ENCODE measurements around the gene MYO5B. TPM values are rescaled to one million over a fixed set of nuclear protein-coding genes. Genes with fewer than 3 reads are reported as not detected.

MYO5B gene
- total and polyA plus RNA-seq, 2 of the 4 experiments (the other 2 are of a cell fraction): 0.24 to 0.54 TPM

DNA sequence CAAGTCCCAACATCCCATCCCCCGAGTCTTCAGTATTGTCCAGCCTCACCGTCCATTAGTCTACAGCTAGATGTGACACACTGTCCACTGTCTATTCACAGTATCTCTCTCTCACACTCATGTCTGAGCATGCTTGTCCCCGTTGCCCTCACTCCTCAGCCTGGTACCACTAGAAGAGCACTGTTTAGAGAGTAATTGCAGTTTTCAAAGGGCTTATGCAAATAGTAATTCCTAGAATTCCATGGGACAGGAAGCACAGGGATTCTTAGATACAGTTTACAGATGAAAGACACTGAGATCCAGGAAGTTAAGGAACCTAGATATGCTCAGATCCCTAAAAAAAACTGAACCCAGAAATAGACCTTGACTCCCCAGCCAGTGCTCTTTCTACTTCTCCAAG is 125.5 kb downstream of the MYO5B start:
- no peaks in the 10 kb centered on the region for H3K79me1 ChIP-seq (ENCODE audit: low read depth in 1 of 2, low read length in 2 of 2)
- H3K9ac ChIP-seq (ENCODE audit: low read depth, low read length): no peak overlapping the region
- ChIA-PET POLR2A (ENCODE audit: unreplicated experiment) (no interaction called here), CTCF (no interaction called here)
- no peak overlapping the region for H2BK15ac ChIP-seq (ENCODE audit: low read depth, low read length)
- H2AFZ ChIP-seq (replicated peaks; ENCODE audit: low read length, poor library complexity): no peak overlapping the region
- in situ Hi-C loops (cut with MboI; ENCODE audit: low sequenced_read_pairs) (no loop called here), intact Hi-C loops (cut with micrococcal nuclease) (no loop called here), dilution Hi-C loops (cut with HindIII; ENCODE audit: low sequenced_read_pairs, unreplicated experiment) (no loop called here)
- no peaks in the 10 kb centered on the region for H3K4me1 ChIP-seq (ENCODE audit: control insufficient read depth, insufficient read depth, low read length)
- no peak for ATAC-seq (ENCODE audit: low read depth)
- no peak overlapping the region for H2AK9ac ChIP-seq (replicated peaks; ENCODE audit: low read depth, low read length, poor library complexity)
- H2BK120ac ChIP-seq (ENCODE audit: low read depth, low read length): no peak overlapping the region
- no peak for DNase-seq
- no peaks in the 10 kb centered on the region for H3K36me3 ChIP-seq (ENCODE audit: control insufficient read depth, insufficient read depth, low read length)
- H3K4me2 ChIP-seq (ENCODE audit: low read depth, low read length): no peak overlapping the region
- no peak overlapping the region for H4K5ac ChIP-seq (ENCODE audit: low read depth, low read length)
- H3K4me3 ChIP-seq (ENCODE audit: insufficient read depth, low read depth, low read length): no peak overlapping the region
- TF ChIP-seq BHLHE40 (IDR thresholded peaks at IDR 0.05; ENCODE audit: low read depth, low read length) (no peak), CHD1 (IDR thresholded peaks at IDR 0.05; ENCODE audit: low read depth, low read length) (no peak), CEBPB (IDR thresholded peaks at IDR 0.05; ENCODE audit: low read depth, low read length) (no peak), MAZ (IDR thresholded peaks at IDR 0.05; ENCODE audit: borderline replicate concordance, low read depth, low read length) (no peak), RAD21 (IDR thresholded peaks at IDR 0.05; ENCODE audit: low read length) (no peak), SMC3 (IDR thresholded peaks at IDR 0.05; ENCODE audit: low read depth, low read length) (no peak), POLR2A (IDR thresholded peaks at IDR 0.05; ENCODE audit: low read depth, low read length) (no peak), RFX5 (IDR thresholded peaks at IDR 0.05; ENCODE audit: low read depth, low read length) (no peak)
- TF ChIP-seq, protein P1, sequence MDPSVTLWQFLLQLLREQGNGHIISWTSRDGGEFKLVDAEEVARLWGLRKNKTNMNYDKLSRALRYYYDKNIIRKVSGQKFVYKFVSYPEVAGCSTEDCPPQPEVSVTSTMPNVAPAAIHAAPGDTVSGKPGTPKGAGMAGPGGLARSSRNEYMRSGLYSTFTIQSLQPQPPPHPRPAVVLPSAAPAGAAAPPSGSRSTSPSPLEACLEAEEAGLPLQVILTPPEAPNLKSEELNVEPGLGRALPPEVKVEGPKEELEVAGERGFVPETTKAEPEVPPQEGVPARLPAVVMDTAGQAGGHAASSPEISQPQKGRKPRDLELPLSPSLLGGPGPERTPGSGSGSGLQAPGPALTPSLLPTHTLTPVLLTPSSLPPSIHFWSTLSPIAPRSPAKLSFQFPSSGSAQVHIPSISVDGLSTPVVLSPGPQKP (IDR thresholded peaks at IDR 0.05; ENCODE audit: borderline replicate concordance, low read depth, low read length): no peak
- TF ChIP-seq, protein P2, sequence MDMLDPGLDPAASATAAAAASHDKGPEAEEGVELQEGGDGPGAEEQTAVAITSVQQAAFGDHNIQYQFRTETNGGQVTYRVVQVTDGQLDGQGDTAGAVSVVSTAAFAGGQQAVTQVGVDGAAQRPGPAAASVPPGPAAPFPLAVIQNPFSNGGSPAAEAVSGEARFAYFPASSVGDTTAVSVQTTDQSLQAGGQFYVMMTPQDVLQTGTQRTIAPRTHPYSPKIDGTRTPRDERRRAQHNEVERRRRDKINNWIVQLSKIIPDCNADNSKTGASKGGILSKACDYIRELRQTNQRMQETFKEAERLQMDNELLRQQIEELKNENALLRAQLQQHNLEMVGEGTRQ (IDR thresholded peaks at IDR 0.05; ENCODE audit: low read depth, low read length): no peak
- no peak overlapping the region for H4K91ac ChIP-seq (ENCODE audit: insufficient read depth, low read depth, low read length)
- H3K18ac ChIP-seq (ENCODE audit: low read depth, low read length): no peak overlapping the region
- H3K4ac ChIP-seq (ENCODE audit: low read depth, low read length): no peak overlapping the region
- BruUV-seq (replicated peaks): no TSS peak
- WGBS, 2 experiments (ENCODE audit: extremely low coverage in 2 of 2, insufficient read length in 1 of 2): no CpG with 5 or more reads among the region's 3 CpGs
- H3K27me3 ChIP-seq (ENCODE audit: control insufficient read depth, insufficient read depth, low read length): no peaks in the 10 kb centered on the region
- H3K23ac ChIP-seq (ENCODE audit: low read depth, low read length): no peak overlapping the region
- H2BK20ac ChIP-seq (ENCODE audit: low read depth, low read length): no peak overlapping the region
- H4K8ac ChIP-seq (ENCODE audit: low read depth in 2 of 2, low read length in 2 of 2): no peak overlapping the region
- no peak overlapping the region for H2BK5ac ChIP-seq (ENCODE audit: low read depth, low read length, poor library complexity, severe bottlenecking)
- no peaks in the 10 kb centered on the region for H3K9me3 ChIP-seq (ENCODE audit: control insufficient read depth, insufficient read depth, low read length)
- no peaks in the 10 kb centered on the region for H4K20me1 ChIP-seq (ENCODE audit: insufficient read depth, low read length)
- H2AK5ac ChIP-seq (ENCODE audit: low read depth, low read length): no peak overlapping the region
- no peak overlapping the region for H3K56ac ChIP-seq (ENCODE audit: extremely low read depth, insufficient read depth, low read length)
- H3K14ac ChIP-seq (replicated peaks; ENCODE audit: low read depth, low read length): no peak overlapping the region
- no peaks in the 10 kb centered on the region for H3K9me1 ChIP-seq (ENCODE audit: insufficient read depth, low read length)
- no peak overlapping the region for H3K27ac ChIP-seq (ENCODE audit: insufficient read depth, low read length)

Data from IMR-90 (cell line).